ENCODE measurements around the gene FBXL15.

FBXL15 gene

GRCh38 chr10:102402512-102402896, 18.1 kb upstream of the FBXL15 start:
- no peak overlapping the region for H3K27ac ChIP-seq (ENCODE audit: low read depth, low read length)
- peaks cover 0 to 4% (median 2%) of the 10 kb centered on the region in 5 donors for H3K27me3 ChIP-seq (ENCODE audit: control insufficient read depth in 5 of 5, insufficient read depth in 4 of 5, low read length in 5 of 5)
- H3K4me1 ChIP-seq (ENCODE audit: control insufficient read depth in 5 of 5, insufficient read depth in 5 of 5, low read length in 5 of 5) = peaks cover 3 to 20% (median 12%) of the 10 kb centered on the region in 5 donors
- H3K36me3 ChIP-seq (ENCODE audit: control insufficient read depth in 5 of 5, insufficient read depth in 5 of 5, low read length in 5 of 5) = peaks cover 0 to 45% (median 36%) of the 10 kb centered on the region in 5 donors
- H3K9me3 ChIP-seq (ENCODE audit: control insufficient read depth in 5 of 5, low read length in 5 of 5) = no peaks in the 10 kb centered on the region
- H3K4me3 ChIP-seq (ENCODE audit: low read depth in 1 of 5, low read length in 5 of 5) = no peak overlapping the region
- no peak overlapping the region for H3K9ac ChIP-seq (ENCODE audit: low read length in 5 of 5)

DNA sequence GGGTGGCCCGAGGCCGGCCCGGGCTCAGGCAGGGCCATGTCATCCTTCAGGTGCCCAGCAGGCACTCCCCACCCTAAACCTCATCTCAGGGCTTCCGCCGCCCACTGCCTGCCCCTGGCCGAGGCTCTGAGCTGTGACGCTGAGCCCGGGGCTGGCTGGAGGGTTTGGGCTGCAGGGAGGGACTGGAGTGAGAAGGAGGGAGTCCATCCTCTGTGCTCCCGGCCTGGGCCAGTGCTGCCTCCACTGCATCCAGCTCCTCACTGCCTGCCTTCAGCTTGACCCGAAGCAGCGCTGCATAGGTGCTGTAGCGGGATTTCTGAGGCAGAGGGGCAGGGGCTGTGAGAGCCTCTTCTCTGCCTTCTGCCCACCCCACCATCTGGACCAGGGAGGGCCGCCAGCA, 17.5 kb upstream of the FBXL15 start:
- Histone ChIP-seq H3K4me1 (ENCODE audit: control insufficient read depth in 5 of 5, insufficient read depth in 5 of 5, low read length in 5 of 5) (peaks cover 3 to 20% (median 12%) of the 10 kb centered on the region in 5 donors), H3K27me3 (ENCODE audit: control insufficient read depth in 5 of 5, insufficient read depth in 4 of 5, low read length in 5 of 5) (peaks cover 6 to 10% (median 8%) of the 10 kb centered on the region in 5 donors), H3K36me3 (ENCODE audit: control insufficient read depth in 5 of 5, insufficient read depth in 5 of 5, low read length in 5 of 5) (peaks cover 0 to 39% (median 30%) of the 10 kb centered on the region in 5 donors), H3K9ac (ENCODE audit: low read length in 5 of 5) (no peak overlapping the region), H3K9me3 (ENCODE audit: control insufficient read depth in 5 of 5, low read length in 5 of 5) (no peaks in the 10 kb centered on the region), H3K4me3 (ENCODE audit: low read depth in 1 of 5, low read length in 5 of 5) (no peak overlapping the region), H3K27ac (ENCODE audit: low read depth, low read length) (no peak overlapping the region)

GRCh38 chr10:102404361-102405107, 16.1 kb upstream of the FBXL15 start:
- Histone ChIP-seq H3K9ac (ENCODE audit: low read length in 5 of 5) (no peak overlapping the region), H3K4me1 (ENCODE audit: control insufficient read depth in 5 of 5, insufficient read depth in 5 of 5, low read length in 5 of 5) (peaks cover 1 to 18% (median 13%) of the 10 kb centered on the region in 5 donors), H3K9me3 (ENCODE audit: control insufficient read depth in 5 of 5, low read length in 5 of 5) (no peaks in the 10 kb centered on the region), H3K36me3 (ENCODE audit: control insufficient read depth in 5 of 5, insufficient read depth in 5 of 5, low read length in 5 of 5) (peaks cover 0 to 33% (median 26%) of the 10 kb centered on the region in 5 donors), H3K27ac (ENCODE audit: low read depth, low read length) (no peak overlapping the region), H3K27me3 (ENCODE audit: control insufficient read depth in 5 of 5, insufficient read depth in 4 of 5, low read length in 5 of 5) (peaks cover 14 to 21% (median 19%) of the 10 kb centered on the region in 5 donors), H3K4me3 (ENCODE audit: low read depth in 1 of 5, low read length in 5 of 5) (no peak overlapping the region)

GRCh38 chr10:102405108-102405571, 15.5 kb upstream of the FBXL15 start:
- H3K9ac ChIP-seq (ENCODE audit: low read length in 5 of 5) = no peak overlapping the region

DNA sequence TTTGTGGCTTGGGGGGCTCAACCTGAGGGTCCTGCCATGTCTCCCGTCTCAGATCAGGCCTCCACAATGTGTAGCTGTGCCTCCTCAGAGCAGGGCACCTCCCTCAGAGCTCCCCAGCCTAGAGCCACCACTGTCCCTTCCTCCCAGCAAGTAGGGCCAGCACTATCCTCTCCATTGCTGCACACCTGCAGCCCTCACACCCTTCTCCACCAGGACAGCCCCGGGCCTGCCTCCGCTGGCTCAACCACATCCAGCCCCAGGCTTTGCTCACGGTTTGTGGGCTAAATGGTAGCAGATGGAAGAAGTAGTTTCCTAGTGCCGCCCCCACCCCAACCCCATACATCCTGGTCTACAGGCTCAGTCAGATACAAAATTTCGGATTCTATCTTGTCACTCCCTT, 15.0 kb upstream of the FBXL15 start:
- H3K36me3 ChIP-seq (ENCODE audit: control insufficient read depth in 5 of 5, insufficient read depth in 5 of 5, low read length in 5 of 5) = peaks cover 0 to 24% (median 20%) of the 10 kb centered on the region in 5 donors
- peaks cover 0 to 17% (median 13%) of the 10 kb centered on the region in 5 donors for H3K4me1 ChIP-seq (ENCODE audit: control insufficient read depth in 5 of 5, insufficient read depth in 5 of 5, low read length in 5 of 5)
- no peaks in the 10 kb centered on the region for H3K9me3 ChIP-seq (ENCODE audit: control insufficient read depth in 5 of 5, low read length in 5 of 5)
- H3K9ac ChIP-seq (ENCODE audit: low read length in 5 of 5) = no peak overlapping the region
- peaks cover 24 to 32% (median 30%) of the 10 kb centered on the region in 5 donors for H3K27me3 ChIP-seq (ENCODE audit: control insufficient read depth in 5 of 5, insufficient read depth in 4 of 5, low read length in 5 of 5)
- H3K27ac ChIP-seq (ENCODE audit: low read depth, low read length) = no peak overlapping the region
- no peak overlapping the region for H3K4me3 ChIP-seq (ENCODE audit: low read depth in 1 of 5, low read length in 5 of 5)

More at GRCh38 chr10:102405108-102405571, 15.5 kb upstream of the FBXL15 start:
- Histone ChIP-seq H3K27me3 (ENCODE audit: control insufficient read depth in 5 of 5, insufficient read depth in 4 of 5, low read length in 5 of 5) (peaks cover 19 to 27% (median 25%) of the 10 kb centered on the region in 5 donors), H3K27ac (ENCODE audit: low read depth, low read length) (no peak overlapping the region), H3K4me3 (ENCODE audit: low read depth in 1 of 5, low read length in 5 of 5) (no peak overlapping the region), H3K9me3 (ENCODE audit: control insufficient read depth in 5 of 5, low read length in 5 of 5) (no peaks in the 10 kb centered on the region), H3K4me1 (ENCODE audit: control insufficient read depth in 5 of 5, insufficient read depth in 5 of 5, low read length in 5 of 5) (peaks cover 0 to 14% (median 8%) of the 10 kb centered on the region in 5 donors), H3K36me3 (ENCODE audit: control insufficient read depth in 5 of 5, insufficient read depth in 5 of 5, low read length in 5 of 5) (peaks cover 0 to 29% (median 24%) of the 10 kb centered on the region in 5 donors)

DNA sequence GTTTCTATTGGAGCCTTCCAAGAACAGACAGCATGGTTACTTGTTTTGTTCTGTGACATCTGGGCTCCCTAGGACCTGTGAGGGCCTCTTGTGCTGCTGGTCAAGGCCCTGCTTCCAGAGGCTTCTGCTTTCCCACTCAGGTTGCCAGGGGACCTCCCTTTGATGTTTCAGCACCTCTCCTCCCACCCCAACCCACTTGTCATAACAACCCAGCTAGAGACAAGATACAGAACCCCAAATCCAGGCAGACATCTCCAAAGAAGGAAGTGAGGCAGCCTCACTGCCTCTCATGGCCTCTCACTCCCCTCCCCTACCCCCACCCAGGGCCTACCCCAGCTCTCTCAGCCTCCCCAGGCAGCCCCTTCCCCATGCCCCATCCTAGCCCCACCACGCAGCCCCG, 13.8 kb upstream of the FBXL15 start:
- Histone ChIP-seq H3K27ac (ENCODE audit: low read depth, low read length) (no peak overlapping the region), H3K9ac (ENCODE audit: low read length in 5 of 5) (no peak overlapping the region), H3K4me1 (ENCODE audit: control insufficient read depth in 5 of 5, insufficient read depth in 5 of 5, low read length in 5 of 5) (peaks cover 0 to 19% (median 17%) of the 10 kb centered on the region in 5 donors), H3K9me3 (ENCODE audit: control insufficient read depth in 5 of 5, low read length in 5 of 5) (no peaks in the 10 kb centered on the region), H3K27me3 (ENCODE audit: control insufficient read depth in 5 of 5, insufficient read depth in 4 of 5, low read length in 5 of 5) (peaks cover 36 to 44% (median 42%) of the 10 kb centered on the region in 5 donors), H3K4me3 (ENCODE audit: low read depth in 1 of 5, low read length in 5 of 5) (no peak overlapping the region), H3K36me3 (ENCODE audit: control insufficient read depth in 5 of 5, insufficient read depth in 5 of 5, low read length in 5 of 5) (peaks cover 0 to 12% (median 8%) of the 10 kb centered on the region in 5 donors)

- Histone ChIP-seq H3K9me3 (ENCODE audit: control insufficient read depth in 5 of 5, low read length in 5 of 5) (no peaks in the 10 kb centered on the region), H3K4me1 (ENCODE audit: control insufficient read depth in 5 of 5, insufficient read depth in 5 of 5, low read length in 5 of 5) (peaks cover 0 to 19% (median 17%) of the 10 kb centered on the region in 5 donors), H3K27me3 (ENCODE audit: control insufficient read depth in 5 of 5, insufficient read depth in 4 of 5, low read length in 5 of 5) (peaks cover 44 to 51% (median 49%) of the 10 kb centered on the region in 5 donors), H3K4me3 (ENCODE audit: low read depth in 1 of 5, low read length in 5 of 5) (no peak overlapping the region), H3K27ac (ENCODE audit: low read depth, low read length) (no peak overlapping the region), H3K9ac (ENCODE audit: low read length in 5 of 5) (no peak overlapping the region), H3K36me3 (ENCODE audit: control insufficient read depth in 5 of 5, insufficient read depth in 5 of 5, low read length in 5 of 5) (peaks cover 0 to 4% (median 1%) of the 10 kb centered on the region in 5 donors)
Observed at GRCh38 chr10:102407425-102408130, 13.1 kb upstream of the FBXL15 start.

DNA sequence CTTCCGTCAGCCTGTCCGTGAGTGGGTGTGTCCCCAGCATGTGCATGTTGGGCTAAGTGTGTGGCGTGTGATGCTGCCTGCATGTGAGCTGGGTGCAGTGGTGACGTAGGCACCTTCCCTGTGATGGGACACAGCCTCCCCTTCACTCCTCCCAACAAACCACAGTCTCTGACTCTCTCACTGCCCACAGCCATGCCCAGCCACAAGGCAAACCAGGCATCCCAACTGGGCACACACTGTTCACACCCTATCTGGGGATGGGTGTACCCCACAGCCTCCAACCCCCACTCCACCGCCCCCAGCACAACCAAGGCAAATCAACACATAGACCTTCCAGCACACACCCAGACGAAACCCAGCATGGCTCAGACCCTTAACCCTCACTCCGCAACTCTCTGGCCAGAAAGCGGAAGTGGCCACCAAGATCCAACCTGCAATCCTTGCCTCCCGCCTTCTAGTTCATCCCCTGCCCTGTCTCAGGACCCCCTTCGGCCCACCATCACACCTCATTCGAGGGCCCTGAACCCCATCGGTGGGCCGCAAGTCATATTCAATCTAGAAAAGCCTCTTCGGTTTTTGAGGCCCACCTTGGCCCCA, 12.4 kb upstream of the FBXL15 start:
- H3K4me1 ChIP-seq (ENCODE audit: control insufficient read depth in 5 of 5, insufficient read depth in 5 of 5, low read length in 5 of 5) = peaks cover 0 to 19% (median 17%) of the 10 kb centered on the region in 5 donors
- H3K9ac ChIP-seq (ENCODE audit: low read length in 5 of 5) = no peak overlapping the region
- peak overlapping the region in 1 of 5 donors; percentile 60 for H3K4me3 ChIP-seq (ENCODE audit: low read depth in 1 of 5, low read length in 5 of 5)
- H3K27ac ChIP-seq (ENCODE audit: low read depth, low read length) = no peak overlapping the region
- H3K27me3 ChIP-seq (ENCODE audit: control insufficient read depth in 5 of 5, insufficient read depth in 4 of 5, low read length in 5 of 5) = peaks cover 48 to 58% (median 55%) of the 10 kb centered on the region in 5 donors
- H3K9me3 ChIP-seq (ENCODE audit: control insufficient read depth in 5 of 5, low read length in 5 of 5) = no peaks in the 10 kb centered on the region
- H3K36me3 ChIP-seq (ENCODE audit: control insufficient read depth in 5 of 5, insufficient read depth in 5 of 5, low read length in 5 of 5) = no peaks in the 10 kb centered on the region

- H3K4me1 ChIP-seq (ENCODE audit: control insufficient read depth in 5 of 5, insufficient read depth in 5 of 5, low read length in 5 of 5) = peaks cover 0 to 19% (median 17%) of the 10 kb centered on the region in 5 donors
- no peak overlapping the region for H3K9ac ChIP-seq (ENCODE audit: low read length in 5 of 5)
- no peaks in the 10 kb centered on the region for H3K9me3 ChIP-seq (ENCODE audit: control insufficient read depth in 5 of 5, low read length in 5 of 5)
- peak overlapping the region in 3 of 5 donors; percentile 44 to 60 (median 59) for H3K4me3 ChIP-seq (ENCODE audit: low read depth in 1 of 5, low read length in 5 of 5)
- no peaks in the 10 kb centered on the region for H3K36me3 ChIP-seq (ENCODE audit: control insufficient read depth in 5 of 5, insufficient read depth in 5 of 5, low read length in 5 of 5)
- H3K27me3 ChIP-seq (ENCODE audit: control insufficient read depth in 5 of 5, insufficient read depth in 4 of 5, low read length in 5 of 5) = peaks cover 48 to 63% (median 59%) of the 10 kb centered on the region in 5 donors
- no peak overlapping the region for H3K27ac ChIP-seq (ENCODE audit: low read depth, low read length)
Observed at GRCh38 chr10:102408728-102409603, 11.7 kb upstream of the FBXL15 start.
